ENCODE measurements around the gene S100B. TPM values are rescaled to one million over a fixed set of nuclear protein-coding genes. Genes with fewer than 3 reads are reported as not detected.
A peak's percentile ranks its signal among the peaks of the same experiment; 100 is the strongest.

S100B gene
- total RNA-seq, 1 donor from 2014 or later, result 3.0 TPM

DNA sequence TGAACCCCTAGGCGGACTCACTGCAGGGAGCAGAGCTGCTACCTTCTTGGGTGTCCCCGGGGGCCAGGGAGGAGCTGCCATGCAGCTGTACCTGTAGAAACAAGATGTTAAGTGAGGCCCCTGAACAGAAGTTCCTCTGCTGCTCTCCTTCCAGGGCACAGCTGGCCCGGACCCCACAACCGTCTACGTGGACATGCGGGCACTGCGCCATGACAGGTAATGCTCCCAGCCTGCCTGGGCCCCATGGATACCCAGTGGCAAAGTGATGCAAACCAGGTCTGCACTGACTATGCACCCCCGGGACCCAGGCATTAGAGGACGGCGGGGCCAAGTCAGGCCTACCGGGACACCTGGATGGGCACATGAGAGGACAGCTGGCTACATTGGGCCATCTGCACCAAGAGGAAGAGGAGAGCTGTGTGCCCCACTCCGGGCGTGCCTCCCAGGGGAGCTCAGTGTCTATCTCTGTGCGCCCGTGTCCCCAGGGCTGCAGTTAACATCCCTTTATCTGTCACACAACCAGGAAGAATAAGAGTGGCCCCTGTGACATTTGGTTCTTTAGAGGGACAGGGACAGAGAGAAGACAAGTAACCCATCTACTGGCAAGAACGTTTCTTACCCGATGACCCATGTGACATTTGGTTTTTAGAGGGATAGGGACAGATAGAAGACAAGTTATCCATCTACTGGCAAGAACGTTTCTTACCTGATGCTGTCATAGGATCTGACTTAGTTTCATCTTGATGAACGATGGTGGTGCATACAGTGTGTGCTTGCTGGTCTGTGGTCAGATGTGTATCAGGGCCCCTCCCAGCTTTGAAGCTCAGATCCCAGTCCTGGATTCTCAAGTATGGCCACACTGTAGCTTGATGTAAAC lies 44.1 kb downstream of the S100B start:
- no peak for DNase-seq (ENCODE audit: low spot score)

DNA sequence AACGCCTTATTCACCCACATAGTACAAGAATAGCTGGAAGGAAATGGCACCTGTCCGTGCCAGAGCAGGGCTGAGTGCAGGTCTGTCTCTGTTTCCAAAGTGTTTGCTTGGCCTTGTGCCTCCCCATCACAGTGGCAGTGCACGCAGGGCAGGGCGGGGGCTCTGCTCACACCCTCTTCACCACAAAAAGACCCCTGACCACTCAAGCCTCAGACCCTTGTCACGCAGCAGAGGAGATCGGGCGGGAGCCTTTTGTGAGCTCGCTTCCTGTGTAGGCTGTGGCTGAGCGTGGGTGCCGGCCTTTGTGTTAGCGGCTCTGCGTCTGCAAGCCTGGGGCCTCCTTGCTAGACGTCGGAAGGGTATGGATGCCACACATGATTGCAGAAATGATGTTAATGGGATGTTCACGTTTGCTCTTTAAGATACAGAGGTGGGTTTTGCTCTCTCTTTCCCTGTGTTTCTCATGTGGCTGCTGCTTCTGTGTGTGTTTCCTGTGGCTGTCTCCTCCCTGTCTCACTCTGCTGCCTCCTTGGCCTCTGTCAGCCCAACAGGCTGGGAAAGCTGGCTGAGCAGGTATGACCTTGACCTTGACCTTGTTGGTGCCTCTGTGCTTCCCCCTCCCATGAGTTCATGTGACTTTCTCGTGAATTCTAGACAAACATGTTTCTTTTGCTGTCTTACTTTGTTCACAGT lies 45.4 kb downstream of the S100B start:
- DNase-seq (ENCODE audit: low spot score), result no peak

DNA sequence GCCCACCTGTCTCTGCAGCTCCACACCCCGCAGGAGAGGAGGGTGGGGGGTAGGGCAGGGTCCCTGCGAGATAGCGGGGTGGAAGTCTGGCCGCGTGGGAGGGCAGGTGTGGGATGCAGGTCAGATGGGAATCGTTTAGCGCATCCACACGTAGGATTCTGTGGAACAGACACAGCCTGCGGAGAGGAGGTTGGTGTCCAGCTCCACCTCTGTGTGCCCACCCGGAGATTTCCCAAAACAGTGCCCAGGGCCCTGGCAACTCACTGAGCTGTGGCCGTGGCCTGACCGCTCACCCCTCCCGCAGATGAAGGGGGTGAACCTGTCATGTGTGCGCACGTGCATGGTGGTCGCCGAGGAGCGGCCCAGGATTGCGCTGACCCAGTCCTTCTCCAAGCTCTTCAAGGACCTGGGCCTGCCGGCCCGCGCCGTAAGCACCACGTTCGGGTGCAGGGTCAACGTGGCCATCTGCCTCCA lies 46.9 kb downstream of the S100B start:
- no peak for DNase-seq (ENCODE audit: low spot score)

DNA sequence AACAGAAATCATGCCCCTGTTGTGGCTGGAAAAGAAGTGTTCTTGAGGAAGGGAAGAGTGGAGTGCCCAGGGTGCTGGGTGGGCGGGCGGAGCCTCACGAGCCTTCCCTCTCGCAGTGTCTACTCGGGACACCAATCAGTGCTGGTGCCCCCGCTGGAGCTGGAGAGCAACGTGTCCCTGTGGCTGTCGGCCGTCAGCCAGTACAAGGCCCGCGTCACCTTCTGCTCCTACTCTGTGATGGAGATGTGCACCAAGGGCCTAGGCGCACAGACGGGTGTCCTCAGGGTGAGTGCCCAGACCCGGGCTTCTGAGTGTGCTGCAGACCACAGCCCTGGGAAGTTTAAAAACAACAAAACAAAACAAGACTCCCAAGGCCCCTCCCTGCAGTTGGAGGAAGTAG lies 47.4 kb downstream of the S100B start:
- peak; percentile 34 for DNase-seq (ENCODE audit: low spot score)

DNA sequence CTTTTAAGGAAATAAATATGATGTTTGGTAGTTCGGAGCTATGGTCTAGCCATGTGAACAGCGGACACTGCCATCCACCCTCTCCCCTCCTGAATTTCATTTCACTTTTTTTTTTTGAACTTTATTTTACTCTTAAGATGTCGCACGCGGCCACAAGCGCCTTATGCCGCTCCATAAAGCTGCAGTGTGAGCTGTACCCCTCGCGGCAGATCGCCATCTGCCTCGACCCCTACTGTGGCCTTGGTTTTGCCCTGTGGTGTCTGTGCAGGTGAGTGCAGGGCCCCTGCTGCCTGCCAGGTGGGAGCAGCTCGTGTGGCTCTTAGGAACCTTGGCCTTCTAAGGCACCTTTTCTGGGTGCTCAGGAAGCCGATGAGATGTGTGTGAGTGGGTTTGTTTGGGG lies 48.1 kb downstream of the S100B start:
- no peak for DNase-seq (ENCODE audit: low spot score)

DNA sequence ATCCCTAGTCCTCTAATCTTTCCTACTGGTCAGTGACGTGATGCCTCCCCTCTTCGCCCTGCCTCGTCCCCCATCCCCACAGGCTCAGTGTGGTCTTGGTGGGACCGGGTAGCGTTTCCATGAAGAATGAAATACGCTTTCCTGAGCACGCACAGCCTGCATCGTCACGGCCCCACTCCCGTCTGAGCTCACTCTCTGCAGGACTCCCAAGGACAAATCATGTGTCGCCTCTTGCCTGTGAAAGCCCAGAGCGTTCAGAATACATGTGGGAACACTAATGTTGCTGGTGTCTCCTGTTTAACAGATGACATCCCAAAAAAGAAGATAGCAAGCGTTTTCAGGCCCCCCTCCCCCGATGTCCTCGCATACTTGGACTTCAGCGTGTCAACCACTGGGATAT lies 49.2 kb downstream of the S100B start:
- no peak for DNase-seq (ENCODE audit: low spot score)

DNA sequence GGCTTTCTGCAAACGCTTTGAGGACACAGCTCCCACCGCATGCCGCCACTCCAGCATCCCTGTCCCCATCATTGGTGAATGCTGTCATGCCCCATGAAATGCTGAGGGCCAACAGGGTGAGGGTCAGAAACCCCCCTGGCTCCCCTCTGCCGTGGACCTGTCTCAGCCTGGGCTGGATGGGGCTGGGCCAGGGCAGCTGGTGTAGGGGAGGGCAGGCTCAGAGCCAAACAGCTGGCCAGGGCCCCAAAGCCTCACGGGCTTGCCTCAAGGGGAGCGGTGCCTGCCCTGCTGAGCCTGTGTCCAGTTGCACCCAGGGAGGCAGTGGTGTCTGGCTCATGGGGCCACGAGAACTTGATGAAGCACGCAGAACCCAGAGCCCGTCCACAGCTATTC lies 49.7 kb downstream of the S100B start:
- no peak for DNase-seq (ENCODE audit: low spot score)

DNA sequence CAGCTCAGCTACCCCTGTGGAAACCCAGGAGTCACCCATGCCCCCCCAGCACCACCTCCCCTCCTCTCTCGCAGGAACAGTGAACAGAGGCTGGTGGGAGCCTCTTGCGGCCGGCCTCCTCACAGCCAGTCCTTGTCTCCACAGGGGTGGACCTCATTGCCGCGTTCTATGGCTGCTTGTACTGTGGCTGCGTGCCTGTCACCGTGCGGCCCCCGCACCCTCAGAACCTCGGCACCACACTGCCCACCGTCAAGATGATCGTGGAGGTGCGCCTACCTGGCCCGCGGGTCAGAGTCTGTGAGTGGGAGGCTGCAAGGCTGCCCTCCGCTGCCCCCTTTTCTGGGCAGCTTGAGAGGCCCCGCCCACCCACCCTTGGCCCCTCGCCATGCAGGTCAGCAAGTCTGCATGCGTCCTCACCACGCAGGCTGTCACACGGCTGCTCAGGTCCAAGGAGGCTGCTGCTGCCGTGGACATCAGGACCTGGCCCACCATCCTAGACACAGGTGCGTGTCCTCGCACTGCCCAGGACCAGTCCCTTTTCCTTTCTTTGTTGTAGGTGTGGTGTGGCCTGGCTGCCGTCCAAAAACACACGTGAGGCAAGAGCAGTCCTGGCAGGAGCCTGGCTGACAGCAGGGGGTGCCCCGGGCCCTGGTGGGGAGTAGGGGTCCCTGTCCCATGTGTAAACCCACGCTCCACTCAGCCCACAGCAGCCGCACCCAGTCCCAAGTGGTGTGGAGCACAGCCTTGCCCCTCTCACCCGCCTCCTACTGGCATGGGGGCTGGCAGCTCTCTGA lies 50.3 kb downstream of the S100B start:
- no peak for DNase-seq (ENCODE audit: low spot score)

DNA sequence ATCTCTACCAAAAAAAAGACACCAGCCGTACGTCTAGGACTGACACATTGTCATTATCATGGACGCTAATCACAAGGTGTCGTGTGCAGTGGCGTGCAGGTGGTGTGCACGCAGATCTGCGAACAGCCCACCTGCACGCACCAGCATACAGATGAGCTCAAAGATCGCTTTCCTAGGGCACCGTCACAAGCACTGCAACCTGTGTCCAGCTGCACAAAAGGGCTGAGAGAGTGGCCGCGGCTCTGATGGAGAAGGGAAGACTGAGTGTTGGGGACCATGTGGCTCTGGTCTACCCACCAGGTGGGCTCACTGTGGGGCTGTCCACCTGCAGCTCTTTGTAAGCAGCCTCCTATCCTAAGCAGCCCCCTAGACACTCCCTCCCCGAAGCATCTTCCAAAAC lies 50.9 kb downstream of the S100B start:
- no peak for DNase-seq (ENCODE audit: low spot score)

DNA sequence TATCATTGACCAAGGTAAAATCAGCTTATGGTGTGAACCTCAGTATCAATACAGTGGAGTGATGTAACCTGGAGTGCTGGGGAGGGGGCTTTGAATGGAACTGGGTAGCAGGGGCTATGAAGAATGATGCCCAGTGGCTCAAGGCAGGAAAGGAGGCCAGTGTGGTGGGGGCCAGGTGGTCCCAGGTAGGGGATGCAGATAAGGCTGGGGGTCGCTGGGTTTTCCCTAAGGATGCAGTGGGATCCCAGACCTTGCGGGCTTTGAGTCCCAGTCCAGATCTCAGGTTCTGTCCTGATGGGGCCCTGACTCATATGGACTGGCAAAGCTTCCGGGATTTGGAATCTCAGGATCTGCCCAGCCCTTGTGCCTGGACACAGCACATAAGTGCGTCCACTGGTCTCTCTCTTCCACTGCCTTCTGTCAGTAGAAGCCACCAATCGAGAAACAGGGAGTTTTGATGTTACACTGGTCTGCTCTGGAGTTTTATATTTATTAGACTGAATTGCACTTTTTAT lies 52.0 kb downstream of the S100B start:
- no peak for DNase-seq (ENCODE audit: low spot score)

DNA sequence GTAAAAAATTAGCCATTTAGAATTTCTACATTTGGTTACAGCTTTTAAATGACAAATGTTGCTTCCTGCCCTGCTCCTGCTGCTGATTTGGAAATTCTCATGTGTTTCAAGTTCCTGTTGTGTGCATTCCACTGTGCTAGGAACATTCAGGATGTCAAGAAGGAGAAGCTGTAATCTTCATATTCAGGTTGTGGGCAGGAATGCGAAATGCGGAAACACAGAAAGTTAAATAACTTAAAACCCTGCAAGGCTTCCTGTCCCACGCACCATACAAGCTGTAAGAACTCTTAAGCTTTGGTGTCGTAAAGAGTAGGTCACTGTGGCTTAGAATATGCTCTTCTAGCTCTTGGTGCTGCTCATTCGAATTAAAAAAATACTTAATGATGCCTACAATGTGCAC lies 52.6 kb downstream of the S100B start:
- DNase-seq (ENCODE audit: low spot score), result no peak

DNA sequence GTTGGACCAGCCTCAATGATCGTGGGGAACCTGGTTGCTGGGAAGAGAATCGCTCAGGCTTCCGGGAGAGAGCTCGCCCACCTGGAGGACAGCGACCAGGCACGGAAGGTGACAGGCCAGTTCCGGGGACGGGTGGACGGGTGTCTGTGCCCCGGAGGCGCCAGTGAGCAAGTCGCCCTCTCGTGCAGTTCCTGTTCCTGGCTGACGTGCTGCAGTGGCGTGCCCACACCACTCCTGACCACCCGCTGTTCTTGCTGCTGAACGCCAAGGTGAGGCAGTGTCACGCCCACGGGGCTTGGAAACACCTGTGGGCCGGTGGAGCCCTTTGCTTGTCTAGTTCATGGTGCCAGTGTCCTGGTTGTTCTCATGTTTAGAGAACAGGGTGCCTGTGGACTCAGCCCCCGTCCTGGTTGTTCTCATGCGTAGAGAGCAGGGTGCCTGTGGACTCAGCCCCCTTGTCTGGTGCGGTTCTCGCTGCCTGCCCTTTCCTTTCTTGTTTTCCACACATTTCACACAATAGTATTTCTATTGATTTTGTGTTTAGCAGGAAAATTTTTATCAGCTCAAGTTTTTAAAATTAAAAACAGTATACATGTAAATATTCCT lies 53.1 kb downstream of the S100B start:
- DNase-seq (ENCODE audit: low spot score), result no peak

DNA sequence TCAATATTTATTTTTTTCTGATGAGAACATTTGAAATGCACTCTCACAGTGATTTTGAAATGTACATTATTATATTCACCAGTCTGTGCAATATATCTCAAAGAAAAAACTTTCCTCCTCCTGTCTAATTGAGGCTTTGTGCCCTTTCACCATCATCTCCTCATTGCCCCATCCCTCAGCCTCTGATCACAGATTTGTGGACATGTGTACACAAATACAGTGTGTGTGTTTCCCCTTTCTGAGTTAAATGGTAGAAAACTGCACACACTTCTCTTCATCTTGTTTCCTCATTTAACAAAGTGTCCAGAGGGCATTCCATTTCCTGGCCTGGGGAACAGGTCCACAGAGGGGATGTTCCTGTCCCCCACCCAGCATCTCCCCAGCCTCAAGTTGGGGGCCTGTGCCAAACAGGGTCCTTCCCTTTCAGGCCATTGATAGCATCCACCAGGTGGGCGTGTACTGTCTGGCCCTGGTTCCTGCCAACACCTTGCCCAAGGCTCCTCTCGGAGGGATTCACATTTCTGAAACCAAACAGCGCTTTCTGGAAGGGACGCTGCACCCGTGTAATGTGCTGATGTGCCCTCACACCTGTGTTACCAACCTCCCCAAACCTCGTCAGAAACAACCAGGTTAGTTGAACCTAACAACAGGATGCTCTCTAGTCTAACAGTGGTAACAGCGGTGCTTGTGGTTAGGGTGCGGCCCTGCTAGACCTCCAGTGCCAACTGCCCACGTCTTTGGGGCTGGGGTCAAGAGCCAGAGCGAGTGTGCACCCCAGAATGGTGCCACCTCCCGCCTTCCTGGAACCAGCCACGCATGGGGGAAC lies 54.6 kb downstream of the S100B start:
- DNase-seq (ENCODE audit: low spot score), result no peak

DNA sequence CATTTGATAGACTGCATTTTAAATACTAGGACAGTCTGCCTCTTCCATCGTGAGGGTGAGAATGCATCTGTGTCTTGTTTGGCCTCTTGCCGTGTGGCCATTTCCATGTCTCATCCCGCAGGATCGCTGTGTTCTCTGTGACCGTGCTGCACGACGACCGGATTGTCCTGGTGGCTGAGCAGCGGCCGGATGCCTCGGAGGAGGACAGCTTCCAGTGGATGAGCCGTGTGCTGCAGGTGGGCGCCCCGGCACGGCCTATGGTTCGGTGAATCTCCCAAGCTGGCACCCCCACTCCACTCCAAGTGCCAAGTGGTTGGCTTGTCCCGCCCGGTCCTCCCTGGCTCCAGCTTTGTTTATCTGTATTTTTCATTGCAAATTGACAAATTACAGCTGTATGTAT lies 55.2 kb downstream of the S100B start:
- DNase-seq (ENCODE audit: low spot score), result no peak

Other genes starting within 250 kb of the S100B start
- gene DIP2A, start 146.2 kb downstream of the S100B start, total RNA-seq, result 52.9 TPM
- 78.1 TPM for gene PRMT2, start 30.6 kb upstream of the S100B start, total RNA-seq